NCI-H128 (cell line): ENCODE results near the gene HMG20A.
"Not testable (repeated sequence)": the region's sequence is repeated elsewhere in the genome, so short reads cannot be mapped to it uniquely, and the experiment has no call there.

Experiments used
- DNase-seq: peaks from one replicate; lab custom pipeline; 2025; ENCODE audit not compliant: unreplicated experiment; lab: John Stamatoyannopoulos, UW

The HMG20A gene

DNA sequence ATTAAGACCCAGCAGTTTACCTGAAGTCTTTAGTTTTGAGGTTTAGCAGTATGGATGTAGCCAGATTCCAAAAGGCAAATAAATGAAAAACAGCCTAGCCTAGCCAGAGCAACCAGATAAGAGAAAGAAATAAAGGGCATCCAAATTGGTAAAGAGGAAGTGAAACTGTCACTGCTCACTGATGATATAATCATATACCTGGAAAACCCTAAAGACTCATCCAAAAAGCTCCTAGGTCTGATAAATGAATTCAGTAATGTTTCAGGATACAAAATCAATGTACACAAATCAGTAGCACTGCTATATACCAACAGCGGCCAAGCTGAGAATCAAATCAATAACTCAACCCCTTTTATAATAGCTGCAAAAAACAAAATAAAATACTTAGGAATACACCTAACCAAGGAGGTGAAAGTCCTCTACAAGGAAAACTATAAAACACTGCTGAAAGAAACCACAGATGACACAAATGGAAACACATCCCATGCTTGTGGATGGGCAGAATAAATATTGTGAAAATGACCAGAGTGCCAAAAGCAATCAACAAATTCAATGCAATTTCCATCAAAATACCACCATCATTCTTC, 14.4 kb upstream of the HMG20A start:
- DNase-seq: not testable (repeated sequence)

DNA sequence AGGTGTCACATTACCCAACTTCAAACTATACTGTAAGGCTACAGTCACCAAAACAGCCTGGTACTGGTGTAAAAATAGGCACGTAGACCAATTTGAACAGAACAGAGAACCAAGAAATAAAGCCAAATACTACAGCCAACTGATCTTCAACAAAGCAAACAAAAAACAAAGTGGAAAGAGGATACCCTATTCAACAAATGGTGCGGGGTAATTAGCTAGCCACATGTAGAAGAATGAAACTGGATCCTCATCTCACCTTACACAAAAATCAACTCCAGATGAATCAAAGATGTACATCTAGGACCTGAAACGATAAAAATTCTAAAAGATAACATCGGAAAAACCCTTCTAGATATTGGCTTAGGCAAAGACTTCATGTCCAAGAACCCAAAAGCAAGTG, 13.8 kb upstream of the HMG20A start:
- no peak for DNase-seq

DNA sequence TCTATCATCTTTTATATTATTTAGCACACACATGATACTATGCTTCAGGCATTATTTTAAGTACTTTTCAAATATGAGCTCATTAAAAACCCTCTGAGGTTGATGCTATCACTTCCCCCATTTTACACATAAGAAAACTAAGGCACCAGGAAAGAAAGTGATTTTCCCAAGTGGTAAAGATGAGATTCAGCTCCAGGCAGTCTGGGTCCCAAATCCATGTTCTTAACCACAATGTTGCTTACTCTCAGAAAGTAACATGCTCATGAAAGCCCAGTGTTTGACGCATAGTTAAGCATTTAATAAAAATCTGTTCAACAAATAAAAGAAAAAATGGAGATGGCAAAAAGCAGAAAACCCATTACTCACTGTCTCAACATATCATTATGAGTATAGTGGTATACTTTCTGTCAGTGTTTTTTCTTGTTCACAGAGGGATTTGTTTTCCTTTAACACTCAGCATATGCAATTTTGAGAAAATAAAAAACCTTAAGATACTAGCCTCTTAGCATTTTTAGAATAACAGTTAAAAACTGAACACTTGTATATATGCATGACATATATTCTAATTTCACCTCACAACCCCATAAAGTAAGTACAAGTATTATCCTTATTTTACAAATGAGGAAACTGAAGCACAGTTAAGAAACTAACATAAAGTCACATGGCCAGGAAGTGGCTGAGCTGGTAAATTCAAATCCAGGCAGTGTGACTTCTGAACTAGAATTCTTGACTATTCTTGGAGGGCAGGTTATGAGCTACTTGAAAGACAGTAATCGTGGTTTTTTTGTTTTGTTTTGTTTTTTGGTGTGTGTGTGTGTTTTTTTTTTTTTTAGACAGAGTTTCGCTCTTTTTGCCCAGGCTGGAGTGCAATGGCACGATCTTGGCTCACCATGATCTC, 11.2 kb upstream of the HMG20A start:
- DNase-seq: no peak

DNA sequence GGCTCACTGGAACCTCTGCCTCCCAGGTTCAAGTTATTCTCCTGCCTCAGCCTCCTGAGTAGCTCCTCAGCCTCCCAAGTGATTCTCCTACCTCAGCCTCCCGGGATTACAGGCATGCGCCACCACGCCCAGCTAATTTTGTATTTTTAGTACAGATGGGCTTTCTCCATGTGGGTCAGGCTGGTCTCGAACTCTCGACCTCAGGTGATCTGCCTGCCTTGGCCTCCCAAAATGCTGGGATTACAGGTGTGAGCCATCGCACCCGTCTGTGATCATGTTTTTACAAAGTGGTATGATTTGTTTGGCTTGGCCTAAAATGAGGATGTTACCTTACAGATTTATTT, 10.6 kb upstream of the HMG20A start:
- not testable (repeated sequence) for DNase-seq

DNA sequence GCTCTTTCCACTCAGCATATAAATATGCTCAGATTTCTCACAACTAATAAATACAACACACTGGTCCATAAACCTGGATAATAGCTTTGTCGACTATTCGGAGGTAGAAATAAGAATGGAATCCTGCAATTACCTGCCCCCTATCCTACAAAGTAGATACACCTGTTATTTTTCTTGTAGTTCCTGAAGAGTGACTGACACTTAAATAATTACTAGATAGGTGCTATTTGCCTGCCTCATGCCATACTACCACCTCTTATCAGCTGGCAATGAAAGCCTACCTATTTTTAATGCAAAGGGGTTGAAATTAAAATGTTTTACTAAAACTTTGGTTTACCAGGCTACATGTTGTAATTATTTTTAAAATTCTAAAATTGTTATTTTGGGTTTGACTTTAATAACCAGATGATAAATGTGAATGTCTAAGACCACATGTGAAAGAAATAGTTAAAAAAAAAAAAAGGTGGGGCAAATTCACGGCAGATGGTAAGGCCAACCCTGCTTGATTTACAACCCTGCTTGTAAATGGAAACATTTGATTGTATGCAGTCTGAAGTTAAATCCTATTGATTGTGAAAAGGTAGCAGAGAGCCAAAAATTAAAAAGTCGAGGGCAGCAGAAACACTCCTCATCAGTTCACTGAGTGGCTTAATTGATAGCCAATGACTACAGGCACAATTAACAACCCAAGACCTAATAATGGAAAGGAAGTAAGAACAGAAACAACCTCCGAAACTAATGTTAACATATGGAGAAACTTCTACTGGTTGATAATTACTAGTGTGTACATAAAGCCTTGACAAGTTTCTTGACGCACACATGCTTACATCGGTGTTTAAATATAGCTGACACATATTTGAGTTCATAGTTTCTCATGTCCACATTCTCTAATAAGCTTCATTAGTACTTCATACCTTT, 9.7 kb upstream of the HMG20A start:
- no peak for DNase-seq

DNA sequence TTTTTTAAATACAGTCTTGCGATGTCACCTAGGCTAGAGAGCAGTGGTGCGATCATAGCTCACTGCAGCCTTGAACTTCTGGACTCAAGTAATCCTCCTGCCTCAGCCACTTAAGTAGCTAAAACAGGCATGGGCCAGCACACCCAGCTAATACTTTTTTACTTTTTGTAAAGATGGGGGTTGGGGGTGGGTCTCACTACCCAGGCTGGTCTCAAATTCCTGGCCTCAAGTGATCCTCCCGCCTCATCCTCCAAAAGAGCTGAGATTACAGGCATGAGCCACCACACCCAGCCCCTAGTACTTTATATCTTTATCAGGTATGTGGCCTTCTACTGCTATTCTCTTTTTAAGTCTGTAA, 9.1 kb upstream of the HMG20A start:
- DNase-seq: no peak

DNA sequence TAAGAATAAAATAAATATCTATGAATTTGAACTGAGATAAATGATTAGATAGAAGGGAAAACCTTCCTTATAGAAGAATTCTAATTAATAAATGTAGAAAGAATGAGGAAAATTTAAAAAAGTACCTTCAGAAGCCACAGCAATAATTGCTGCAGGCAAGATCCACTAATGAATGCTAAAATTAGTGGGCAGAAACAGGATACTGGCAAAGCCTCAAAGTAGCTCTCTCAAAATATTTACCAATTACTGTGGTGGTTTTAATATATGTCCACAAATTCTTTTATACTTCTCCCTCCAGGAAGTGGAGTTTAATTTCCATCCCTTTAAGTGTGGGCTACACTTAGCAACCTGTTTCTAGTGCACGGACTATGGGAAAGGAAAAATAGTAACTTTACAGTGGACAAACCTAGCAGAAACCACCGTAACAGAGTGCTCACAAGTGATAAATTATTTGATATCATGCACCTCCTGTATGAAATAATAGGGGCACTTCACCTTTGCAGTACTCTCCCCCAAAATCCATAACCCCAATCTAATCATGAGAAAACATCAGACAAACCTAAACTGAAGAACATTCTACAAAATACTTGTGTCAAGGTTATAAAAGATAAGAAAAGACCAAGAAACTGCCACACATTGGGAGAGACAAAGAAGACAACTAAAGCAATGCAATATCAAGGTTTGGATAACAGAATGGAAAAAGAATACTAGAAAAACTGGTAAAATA, 7.6 kb upstream of the HMG20A start:
- DNase-seq: no peak

DNA sequence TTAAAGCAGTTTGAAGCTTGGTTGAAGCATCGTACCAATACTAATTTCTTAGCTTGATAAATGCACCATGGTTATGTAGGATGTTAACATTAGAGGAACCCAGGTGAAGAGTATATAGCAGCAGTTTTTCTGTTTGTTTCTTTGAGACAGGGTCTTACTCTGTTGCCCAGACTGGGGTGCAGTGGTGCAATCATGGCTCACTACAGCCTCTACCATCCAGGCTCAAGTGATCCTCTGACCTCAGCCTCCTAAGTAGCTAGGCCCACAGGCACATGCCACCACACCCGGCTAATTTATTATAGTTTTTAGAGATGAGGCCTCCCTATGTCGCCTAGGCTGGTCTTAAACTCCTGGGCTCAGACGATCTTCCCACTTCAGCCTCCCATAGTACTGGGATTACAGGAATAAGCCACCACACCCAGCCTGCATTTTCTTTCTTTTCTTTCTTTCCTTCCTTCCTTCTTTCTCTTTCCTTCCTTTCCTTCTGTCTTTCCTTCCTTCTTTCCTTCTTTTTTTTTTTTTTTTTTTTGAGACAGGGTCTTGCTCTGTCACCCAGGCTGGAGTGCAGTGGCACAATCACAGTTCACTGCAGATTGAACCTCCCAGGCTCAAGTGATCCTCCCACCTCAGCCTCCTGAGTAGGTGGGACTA, 6.9 kb upstream of the HMG20A start:
- DNase-seq: no peak

DNA sequence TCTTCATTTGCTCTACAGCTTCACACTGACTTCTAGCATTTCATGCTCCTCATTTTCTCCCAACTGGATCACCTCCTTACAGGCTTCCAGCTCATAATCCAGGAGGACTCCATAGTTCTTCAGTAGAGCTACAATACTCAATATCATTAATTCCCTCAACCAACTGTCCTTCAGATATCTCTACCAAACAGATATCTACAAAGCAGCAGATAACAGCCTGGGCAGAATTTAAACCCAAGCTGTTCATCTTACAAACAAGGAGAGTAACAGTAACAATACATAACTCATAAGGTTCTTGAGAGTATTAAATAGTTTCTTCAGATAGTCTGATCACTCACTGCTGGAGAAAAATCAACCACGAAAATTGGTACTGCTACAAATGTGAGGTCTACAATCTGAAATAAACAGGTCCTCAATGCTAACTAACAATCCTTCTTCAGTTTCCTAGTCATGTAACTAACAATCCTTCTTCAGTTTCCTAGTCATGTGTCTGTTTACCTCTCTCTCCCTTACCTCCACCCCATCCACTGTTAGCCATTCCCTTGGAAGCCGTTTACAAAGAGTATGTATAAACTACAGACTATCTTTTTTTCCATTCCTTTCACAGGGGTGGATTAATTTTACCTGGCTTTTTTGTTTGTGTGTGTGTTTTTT, 5.8 kb upstream of the HMG20A start:
- DNase-seq: no peak

DNA sequence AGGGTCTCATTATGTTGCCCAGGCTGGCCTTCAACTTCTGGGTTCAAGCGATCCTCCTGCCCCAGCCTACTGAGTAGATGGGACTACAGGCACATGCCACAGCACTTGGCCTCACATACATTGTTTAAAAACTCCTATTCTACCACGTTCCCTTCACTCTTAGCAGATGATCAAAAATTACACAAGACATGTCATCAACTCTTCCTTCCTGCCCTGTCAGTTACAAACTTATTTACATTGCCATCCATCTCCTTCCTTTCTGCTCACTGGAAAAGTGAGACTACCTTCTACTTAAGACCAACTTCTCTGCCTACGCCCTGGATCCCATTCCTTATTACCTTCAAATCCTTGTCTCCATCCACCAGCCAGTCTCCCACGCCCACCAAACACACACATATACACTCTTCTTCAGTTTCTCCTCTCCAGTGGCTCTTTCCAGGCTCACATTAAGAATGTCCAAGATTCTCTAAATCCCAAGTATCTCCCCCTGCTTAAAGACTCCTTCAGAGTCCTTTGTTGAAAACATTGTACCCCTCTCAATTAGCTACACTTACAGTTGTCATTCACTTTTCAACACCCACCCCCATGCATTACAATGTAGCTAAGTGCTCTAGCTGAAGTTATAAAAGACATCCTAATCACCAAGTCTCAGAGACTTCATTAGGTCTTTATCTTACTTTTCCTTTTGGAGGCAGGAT, 5.1 kb upstream of the HMG20A start:
- no peak for DNase-seq

DNA sequence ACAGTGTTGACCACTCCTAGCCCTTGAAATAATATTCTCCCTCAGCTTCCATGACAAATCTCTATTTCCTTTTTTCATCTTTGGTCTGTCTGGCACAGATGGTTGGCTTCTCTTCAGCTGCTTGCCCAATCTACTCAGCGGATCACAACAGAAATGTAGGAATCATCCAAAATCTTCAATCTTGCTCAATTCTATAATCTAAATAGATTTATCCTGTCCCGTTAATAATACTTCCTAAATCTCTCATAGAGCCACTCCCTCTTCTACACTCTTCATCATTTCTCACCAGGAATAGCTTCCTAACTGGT, 4.6 kb upstream of the HMG20A start:
- DNase-seq: no peak

DNA sequence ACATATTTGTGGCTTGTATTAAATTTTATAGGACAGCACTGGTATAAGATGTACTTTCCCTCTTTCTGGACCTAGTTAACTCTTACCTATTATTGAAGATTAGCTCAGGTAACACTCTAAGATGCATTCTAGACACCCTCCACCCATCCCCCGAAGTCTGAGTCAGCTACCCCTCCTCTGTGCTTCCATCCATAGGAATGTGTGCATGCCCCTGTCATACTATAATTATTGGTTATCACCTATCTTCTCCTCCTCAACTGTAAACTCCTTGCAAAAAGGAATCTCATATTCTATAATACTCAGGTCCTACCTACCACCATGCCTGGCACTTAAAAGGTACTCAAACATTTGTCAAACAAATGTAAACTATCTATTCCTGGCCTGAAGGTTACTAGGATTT, 3.7 kb upstream of the HMG20A start:
- no peak for DNase-seq

DNA sequence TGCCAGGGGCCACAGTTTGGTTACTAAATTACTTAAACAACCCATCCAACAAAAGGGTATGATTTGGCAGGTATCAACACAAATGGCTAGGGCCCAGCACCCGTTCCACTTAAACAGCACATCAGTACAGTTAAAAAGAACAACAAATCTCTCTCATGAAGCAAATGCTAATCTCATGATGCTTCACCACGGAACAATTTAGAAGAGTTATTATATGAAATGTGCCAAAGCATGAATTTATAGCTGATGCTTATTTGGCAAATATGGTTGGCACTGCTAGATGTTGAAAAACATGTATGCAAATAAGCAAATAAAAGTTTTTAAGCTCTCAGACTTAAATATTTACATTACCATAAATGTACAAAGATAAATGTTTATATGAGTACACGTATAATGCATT, 3.1 kb upstream of the HMG20A start:
- DNase-seq: no peak

DNA sequence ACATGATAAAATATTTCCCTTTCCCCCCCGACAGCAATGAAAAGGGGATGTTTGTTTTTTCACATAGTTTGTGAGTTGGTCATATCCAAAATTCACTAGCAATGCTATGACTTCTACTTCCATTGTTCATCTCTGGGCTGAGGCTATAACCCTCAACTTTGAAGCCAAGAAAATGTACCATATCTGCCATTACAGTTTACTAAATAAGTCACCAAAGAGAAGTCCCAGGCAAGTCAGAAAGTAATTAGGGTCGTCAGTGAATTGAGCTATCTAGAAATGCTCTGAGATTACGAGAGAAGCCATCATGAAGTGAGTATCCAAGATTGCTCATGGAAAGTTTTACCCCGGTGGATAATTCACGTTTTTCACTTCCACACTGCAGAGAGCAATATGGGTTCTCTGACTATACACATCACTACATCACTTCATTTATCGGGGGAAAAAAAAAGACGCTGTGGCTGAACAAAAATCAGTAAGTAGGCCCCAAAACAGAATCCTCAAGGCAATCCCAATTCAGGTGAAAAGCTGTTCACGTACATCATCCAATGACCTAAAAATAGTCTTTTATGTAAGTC, 2.2 kb upstream of the HMG20A start:
- no peak for DNase-seq

DNA sequence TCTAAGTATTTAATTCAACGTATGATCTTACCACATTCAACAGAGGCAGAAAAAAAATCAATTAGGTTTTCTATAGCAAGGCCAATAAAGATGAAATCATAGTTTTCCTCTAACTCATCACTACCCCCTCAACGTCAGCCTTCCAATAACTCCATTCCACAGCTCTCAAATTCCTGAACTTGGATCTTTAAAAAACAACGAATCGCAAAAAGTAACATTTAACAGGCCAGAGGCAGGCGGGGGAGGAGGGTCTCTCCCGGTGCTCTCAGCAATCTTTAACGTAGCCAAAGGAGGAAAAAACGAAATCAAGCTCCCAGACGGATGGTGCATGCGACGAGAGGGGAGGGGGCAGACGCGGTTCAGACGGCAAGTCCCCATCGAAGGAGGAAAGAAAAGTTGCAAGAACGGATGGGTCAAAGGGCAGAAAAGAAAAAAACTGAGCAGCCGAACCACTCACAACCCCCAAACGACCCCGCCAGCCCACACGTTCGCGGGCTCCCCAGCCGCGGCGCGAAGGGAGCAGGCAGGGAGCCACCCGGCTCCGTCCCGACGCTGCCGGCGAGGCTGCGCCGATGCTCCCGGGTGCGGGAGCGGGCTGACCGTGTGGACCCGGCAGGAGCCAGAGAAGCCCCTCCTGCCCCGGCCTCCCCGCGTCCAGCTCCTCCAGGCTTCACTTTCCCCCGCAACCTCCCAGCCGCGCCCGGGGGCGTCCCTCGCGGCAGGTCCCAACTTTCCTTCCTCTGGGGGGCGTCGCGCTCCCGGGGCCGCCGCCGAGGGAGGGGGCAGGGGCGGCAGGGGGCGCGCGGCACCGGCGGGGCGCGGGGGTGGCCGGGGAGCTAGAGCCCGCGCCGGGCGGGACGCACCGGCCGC, 1.5 kb upstream of the HMG20A start:
- no peak for DNase-seq

DNA sequence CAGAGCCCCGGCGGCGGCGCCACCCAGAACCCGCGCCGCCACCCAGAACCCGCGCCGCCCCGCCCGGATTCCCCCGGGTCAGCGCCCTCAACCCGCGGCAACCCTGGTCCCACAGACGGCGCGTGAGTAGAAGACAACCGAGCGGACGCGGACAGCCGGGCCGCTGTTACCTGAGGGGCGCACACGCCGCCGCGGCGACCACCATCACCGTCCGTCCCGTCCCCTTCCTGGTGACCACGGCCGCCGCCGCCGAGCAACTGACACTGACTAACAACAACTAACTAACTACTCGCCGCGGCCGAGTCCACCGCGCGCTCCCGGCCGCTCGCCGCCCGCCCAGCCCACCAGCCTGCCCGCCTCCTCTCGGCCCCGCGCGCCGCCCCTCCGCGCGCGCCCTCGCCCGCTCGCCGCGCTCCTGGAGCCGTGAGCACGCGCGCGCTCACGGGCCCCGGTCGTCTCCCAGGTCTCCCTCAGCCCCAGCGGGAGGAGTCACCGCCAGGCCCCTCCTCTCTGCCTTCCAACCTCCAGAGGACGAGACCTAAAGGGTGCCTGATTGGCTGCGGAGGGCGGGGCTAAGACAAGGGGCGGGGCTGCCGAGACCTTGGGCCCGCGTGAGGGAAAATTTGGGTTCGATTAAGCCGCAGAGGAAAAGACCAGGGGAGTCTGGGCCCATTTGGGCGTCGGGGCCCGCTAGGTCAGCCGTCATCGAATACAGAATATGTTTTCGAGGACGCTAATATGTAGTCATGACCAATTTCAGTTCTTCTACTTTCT, 665 bp upstream of the HMG20A start, which contains the start of gene PEAK1:
Gene PEAK1 (minus strand): TSS at position 269 of the 774 bp plus-strand sequence. CDS start 238,178 bp downstream, outside the sequence.
- DNase-seq: peak; percentile 92

DNA sequence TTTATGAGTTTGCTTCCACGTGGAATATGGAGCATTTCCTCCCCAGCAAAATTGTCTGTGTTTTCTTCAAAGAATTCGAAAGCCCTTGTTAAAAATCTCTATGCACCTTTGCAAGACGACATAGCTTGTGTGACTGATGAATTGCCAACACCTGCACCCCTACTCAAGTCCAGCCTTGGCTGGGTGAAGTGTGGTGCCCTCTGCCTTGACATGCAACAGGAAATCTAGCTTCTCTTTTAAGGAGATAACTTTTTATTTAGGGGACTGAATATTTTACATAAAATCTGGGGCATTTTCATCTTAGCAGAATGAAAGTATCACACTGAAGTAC, 647 bp downstream of the HMG20A start:
- no peak for DNase-seq

DNA sequence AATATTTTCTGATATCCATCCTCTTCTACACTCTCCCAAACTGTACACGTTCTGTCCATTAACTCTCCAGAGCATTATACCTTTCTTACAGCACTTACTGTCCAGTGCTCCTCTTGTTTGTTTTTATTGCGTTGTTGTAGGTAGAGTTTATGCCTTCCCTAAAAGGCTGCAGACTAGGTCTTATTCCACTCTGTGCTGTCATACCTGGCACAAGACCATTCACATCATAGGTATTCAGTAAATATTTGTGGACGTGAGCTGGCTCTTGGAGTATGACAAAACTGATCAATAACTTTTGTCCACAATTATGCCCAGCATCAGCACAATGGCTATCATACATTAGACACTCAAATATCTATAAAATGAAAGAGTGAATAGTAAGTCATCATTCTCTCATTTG, 4.4 kb downstream of the HMG20A start:
- DNase-seq: no peak
